ENCODE results near the gene RDH5. TPM values are rescaled to one million over a fixed set of nuclear protein-coding genes. Genes with fewer than 3 reads are reported as not detected.
A peak's percentile ranks its signal among the peaks of the same experiment; 100 is the strongest.

The RDH5 gene
- total RNA-seq, 1 experiment from 2014 or later, result 5.8 TPM

- Mint-ChIP-seq H3K36me3 (no peaks in the 10 kb centered on the region), H3K27ac (no peak overlapping the region), H3K27me3 (ENCODE audit: low read depth) (peaks cover 1% of the 10 kb centered on the region; the same call in 1 of the 2 replicates), H3K4me3 (no peak overlapping the region), H3K9me3 (no peaks in the 10 kb centered on the region), H3K4me1 (peaks cover 24% of the 10 kb centered on the region)
- DNase-seq (ENCODE audit: low spot score) (no peak), ATAC-seq (no peak)
- ChIA-PET CTCF (interaction anchor here (1.2 to 3.8 kb wide), 8 partner anchors 8 to 82 kb away, joined by 3 to 160 read pairs (median 52); partner anchors contain the start of genes ITGA7, ORMDL2, RDH5 and SARNP), POLR2A (interaction anchor here (1.4 kb wide), 1 partner anchor 93 kb away, joined by 6 read pairs; the partner anchor contains the start of gene DNAJC14)
- no peak for TF ChIP-seq FOXP1 (CRISPR knock-in tag; IDR thresholded peaks at IDR 0.05; ENCODE audit: borderline replicate concordance)
- TF ChIP-seq, protein P1, sequence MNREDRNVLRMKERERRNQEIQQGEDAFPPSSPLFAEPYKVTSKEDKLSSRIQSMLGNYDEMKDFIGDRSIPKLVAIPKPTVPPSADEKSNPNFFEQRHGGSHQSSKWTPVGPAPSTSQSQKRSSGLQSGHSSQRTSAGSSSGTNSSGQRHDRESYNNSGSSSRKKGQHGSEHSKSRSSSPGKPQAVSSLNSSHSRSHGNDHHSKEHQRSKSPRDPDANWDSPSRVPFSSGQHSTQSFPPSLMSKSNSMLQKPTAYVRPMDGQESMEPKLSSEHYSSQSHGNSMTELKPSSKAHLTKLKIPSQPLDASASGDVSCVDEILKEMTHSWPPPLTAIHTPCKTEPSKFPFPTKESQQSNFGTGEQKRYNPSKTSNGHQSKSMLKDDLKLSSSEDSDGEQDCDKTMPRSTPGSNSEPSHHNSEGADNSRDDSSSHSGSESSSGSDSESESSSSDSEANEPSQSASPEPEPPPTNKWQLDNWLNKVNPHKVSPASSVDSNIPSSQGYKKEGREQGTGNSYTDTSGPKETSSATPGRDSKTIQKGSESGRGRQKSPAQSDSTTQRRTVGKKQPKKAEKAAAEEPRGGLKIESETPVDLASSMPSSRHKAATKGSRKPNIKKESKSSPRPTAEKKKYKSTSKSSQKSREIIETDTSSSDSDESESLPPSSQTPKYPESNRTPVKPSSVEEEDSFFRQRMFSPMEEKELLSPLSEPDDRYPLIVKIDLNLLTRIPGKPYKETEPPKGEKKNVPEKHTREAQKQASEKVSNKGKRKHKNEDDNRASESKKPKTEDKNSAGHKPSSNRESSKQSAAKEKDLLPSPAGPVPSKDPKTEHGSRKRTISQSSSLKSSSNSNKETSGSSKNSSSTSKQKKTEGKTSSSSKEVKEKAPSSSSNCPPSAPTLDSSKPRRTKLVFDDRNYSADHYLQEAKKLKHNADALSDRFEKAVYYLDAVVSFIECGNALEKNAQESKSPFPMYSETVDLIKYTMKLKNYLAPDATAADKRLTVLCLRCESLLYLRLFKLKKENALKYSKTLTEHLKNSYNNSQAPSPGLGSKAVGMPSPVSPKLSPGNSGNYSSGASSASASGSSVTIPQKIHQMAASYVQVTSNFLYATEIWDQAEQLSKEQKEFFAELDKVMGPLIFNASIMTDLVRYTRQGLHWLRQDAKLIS (CRISPR knock-in tag; IDR thresholded peaks at IDR 0.05; ENCODE audit: borderline replicate concordance), result no peak
- no peak for TF ChIP-seq ESRRA (CRISPR knock-in tag; IDR thresholded peaks at IDR 0.05; ENCODE audit: borderline replicate concordance)
- no peak for TF ChIP-seq ZNF512 (CRISPR knock-in tag; IDR thresholded peaks at IDR 0.05; ENCODE audit: borderline replicate concordance)
These were observed 15.9 kb downstream of the RDH5 start for GRCh38 chr12:55736076-55736475.

- H3K27ac Mint-ChIP-seq, result peak overlapping the region; percentile 72
- ChIA-PET CTCF (interaction anchor here (0.6 to 3.8 kb wide), 53 partner anchors 7 to 452 kb away, joined by 3 to 160 read pairs (median 5); partner anchors contain the start of genes BLOC1S1, CD63, DGKA and DNAJC14), POLR2A (interaction anchor here (0.6 to 2.7 kb wide), 6 partner anchors 8 to 92 kb away, joined by 3 to 16 read pairs (median 6); partner anchors contain the start of genes CD63, DNAJC14, ORMDL2 and SARNP)
- peak overlapping the region; percentile 81 for H3K4me3 Mint-ChIP-seq
- no peaks in the 10 kb centered on the region for H3K36me3 Mint-ChIP-seq
- ATAC-seq (peak; percentile 81), DNase-seq (ENCODE audit: low spot score) (peak; percentile 94)
- H3K9me3 Mint-ChIP-seq, result no peaks in the 10 kb centered on the region
- H3K4me1 Mint-ChIP-seq, result peaks cover 29% of the 10 kb centered on the region
- H3K27me3 Mint-ChIP-seq (ENCODE audit: low read depth), result peaks cover 2% of the 10 kb centered on the region; the same call in 1 of the 2 replicates
- TF ChIP-seq, protein P2, sequence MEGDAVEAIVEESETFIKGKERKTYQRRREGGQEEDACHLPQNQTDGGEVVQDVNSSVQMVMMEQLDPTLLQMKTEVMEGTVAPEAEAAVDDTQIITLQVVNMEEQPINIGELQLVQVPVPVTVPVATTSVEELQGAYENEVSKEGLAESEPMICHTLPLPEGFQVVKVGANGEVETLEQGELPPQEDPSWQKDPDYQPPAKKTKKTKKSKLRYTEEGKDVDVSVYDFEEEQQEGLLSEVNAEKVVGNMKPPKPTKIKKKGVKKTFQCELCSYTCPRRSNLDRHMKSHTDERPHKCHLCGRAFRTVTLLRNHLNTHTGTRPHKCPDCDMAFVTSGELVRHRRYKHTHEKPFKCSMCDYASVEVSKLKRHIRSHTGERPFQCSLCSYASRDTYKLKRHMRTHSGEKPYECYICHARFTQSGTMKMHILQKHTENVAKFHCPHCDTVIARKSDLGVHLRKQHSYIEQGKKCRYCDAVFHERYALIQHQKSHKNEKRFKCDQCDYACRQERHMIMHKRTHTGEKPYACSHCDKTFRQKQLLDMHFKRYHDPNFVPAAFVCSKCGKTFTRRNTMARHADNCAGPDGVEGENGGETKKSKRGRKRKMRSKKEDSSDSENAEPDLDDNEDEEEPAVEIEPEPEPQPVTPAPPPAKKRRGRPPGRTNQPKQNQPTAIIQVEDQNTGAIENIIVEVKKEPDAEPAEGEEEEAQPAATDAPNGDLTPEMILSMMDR (IDR thresholded peaks at IDR 0.05), result peak; percentile 43; the same call in 1 of the 2 replicates
- TF ChIP-seq SMAD4 (CRISPR knock-in tag; IDR thresholded peaks at IDR 0.05) (no peak), FOXK1 (CRISPR knock-in tag; IDR thresholded peaks at IDR 0.05) (0 out of 2 replicates have a peak, but pooled peaks have one; percentile 19), ZNF121 (CRISPR knock-in tag; IDR thresholded peaks at IDR 0.05) (peak; percentile 29; the same call in 1 of the 2 replicates), NR3C1 (CRISPR knock-in tag; conservative IDR thresholded peaks at IDR 0.05; ENCODE audit: low read depth) (no peak), E2F5 (CRISPR knock-in tag; IDR thresholded peaks at IDR 0.05) (no peak), ATF2 (CRISPR knock-in tag; IDR thresholded peaks at IDR 0.05; ENCODE audit: borderline replicate concordance, low read depth) (no peak), ZNF232 (CRISPR knock-in tag; IDR thresholded peaks at IDR 0.05) (no peak), MYBL2 (CRISPR knock-in tag; IDR thresholded peaks at IDR 0.05) (no peak), ATF6 (CRISPR knock-in tag; IDR thresholded peaks at IDR 0.05) (no peak)
- TF ChIP-seq, protein P3, sequence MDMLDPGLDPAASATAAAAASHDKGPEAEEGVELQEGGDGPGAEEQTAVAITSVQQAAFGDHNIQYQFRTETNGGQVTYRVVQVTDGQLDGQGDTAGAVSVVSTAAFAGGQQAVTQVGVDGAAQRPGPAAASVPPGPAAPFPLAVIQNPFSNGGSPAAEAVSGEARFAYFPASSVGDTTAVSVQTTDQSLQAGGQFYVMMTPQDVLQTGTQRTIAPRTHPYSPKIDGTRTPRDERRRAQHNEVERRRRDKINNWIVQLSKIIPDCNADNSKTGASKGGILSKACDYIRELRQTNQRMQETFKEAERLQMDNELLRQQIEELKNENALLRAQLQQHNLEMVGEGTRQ (CRISPR knock-in tag; IDR thresholded peaks at IDR 0.05), result no peak
- TF ChIP-seq, protein P4, sequence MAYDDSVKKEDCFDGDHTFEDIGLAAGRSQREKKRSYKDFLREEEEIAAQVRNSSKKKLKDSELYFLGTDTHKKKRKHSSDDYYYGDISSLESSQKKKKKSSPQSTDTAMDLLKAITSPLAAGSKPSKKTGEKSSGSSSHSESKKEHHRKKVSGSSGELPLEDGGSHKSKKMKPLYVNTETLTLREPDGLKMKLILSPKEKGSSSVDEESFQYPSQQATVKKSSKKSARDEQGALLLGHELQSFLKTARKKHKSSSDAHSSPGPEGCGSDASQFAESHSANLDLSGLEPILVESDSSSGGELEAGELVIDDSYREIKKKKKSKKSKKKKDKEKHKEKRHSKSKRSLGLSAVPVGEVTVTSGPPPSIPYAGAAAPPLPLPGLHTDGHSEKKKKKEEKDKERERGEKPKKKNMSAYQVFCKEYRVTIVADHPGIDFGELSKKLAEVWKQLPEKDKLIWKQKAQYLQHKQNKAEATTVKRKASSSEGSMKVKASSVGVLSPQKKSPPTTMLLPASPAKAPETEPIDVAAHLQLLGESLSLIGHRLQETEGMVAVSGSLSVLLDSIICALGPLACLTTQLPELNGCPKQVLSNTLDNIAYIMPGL (CRISPR knock-in tag; IDR thresholded peaks at IDR 0.05), result peak; percentile 81; the same call in 1 of the 2 replicates
These were observed 16.8 kb downstream of the RDH5 start for GRCh38 chr12:55736780-55737580.

Data from WTC11 (cell line).